MCF 10A (cell line): Measurements from ENCODE around the gene HINT3. TPM values are rescaled to one million over a fixed set of nuclear protein-coding genes. Genes with fewer than 3 reads are reported as not detected.

Experiments used
- BruUV-seq: library from RNA; stranded (reverse); fragments of 400-500 nt; replicated peaks from 2 replicates; lab custom pipeline; 2021; lab: Mats Ljungman, UMichigan
- CTCF ChIA-PET: fragments of 300-600 bp; sonication (Branson Sonifier 250); formaldehyde crosslinking; extraction: SDS; loops from one replicate; lab custom pipeline; 2021; ENCODE audit warnings: antibody characterized with exemption, inconsistent platforms; lab: Yijun Ruan, JAX
- POLR2A ChIA-PET: fragments of 300-600, 350-650 bp; sonication (Branson Sonifier 250); formaldehyde crosslinking; extraction: SDS; loops from one replicate; lab custom pipeline; 2020; ENCODE audit warnings: antibody characterized with exemption, inconsistent platforms; lab: Yijun Ruan, JAX
- DNase-seq: peaks from one replicate; pipeline ENCODE4 v3.0.0-alpha.2; 2018; ENCODE audit not compliant: unreplicated experiment
- H3K27ac Mint-ChIP-seq: one replicate; pipeline ENCODE4 v1.8.0; 2022; ENCODE audit warnings: mild to moderate bottlenecking, low read depth, mixed read lengths; ENCODE audit not compliant: unreplicated experiment
- H3K27me3 Mint-ChIP-seq: one replicate; pipeline ENCODE4 v1.8.0; 2022; ENCODE audit warnings: mixed read lengths; ENCODE audit not compliant: insufficient read depth, unreplicated experiment
- H3K36me3 Mint-ChIP-seq: one replicate; pipeline ENCODE4 v1.8.0; 2022; ENCODE audit warnings: mild to moderate bottlenecking, moderate library complexity, mixed read lengths; ENCODE audit not compliant: insufficient read depth, unreplicated experiment
- H3K4me1 Mint-ChIP-seq: one replicate; pipeline ENCODE4 v1.8.0; 2022; ENCODE audit warnings: mixed read lengths; ENCODE audit not compliant: insufficient read depth, unreplicated experiment
- H3K4me3 Mint-ChIP-seq: one replicate; pipeline ENCODE4 v1.8.0; 2022; ENCODE audit warnings: mild to moderate bottlenecking, moderate library complexity, mixed read lengths; ENCODE audit not compliant: unreplicated experiment
- H3K9me3 Mint-ChIP-seq: one replicate; pipeline ENCODE4 v1.8.0; 2022; ENCODE audit warnings: mixed read lengths; ENCODE audit not compliant: unreplicated experiment
- CTCF ChIP-seq: fragments of 200-600 bp; IDR thresholded peaks from one replicate; pipeline ENCODE4 v1.8.0; 2022; ENCODE audit warnings: antibody characterized with exemption, mild to moderate bottlenecking; ENCODE audit not compliant: unreplicated experiment
- intact Hi-C: fragments of 100-400 bp; cut with micrococcal nuclease; formaldehyde crosslinking; loops from 2 replicates; pipeline ENCODE4 v1.14.1; 2022
- total RNA-seq: library from RNA; stranded (reverse); gene quantifications from 2 replicates; pipeline ENCODE4 v1.2.3, GENCODE V29; 2022

HINT3 gene
- total RNA-seq, 1 experiment from 2014 or later, result 17.9 TPM

- DNase-seq, result peak; percentile 85
- H3K27ac Mint-ChIP-seq, result no peak overlapping the region
- H3K27me3 Mint-ChIP-seq, result no peaks in the 10 kb centered on the region
- no TSS peak for BruUV-seq
- ChIA-PET CTCF (interaction anchor here (0.6 to 4.0 kb wide), 32 partner anchors 8 to 1613 kb away, joined by 3 to 38 read pairs (median 4); partner anchors contain the start of genes NCOA7 and TRMT11), POLR2A (interaction anchor here (0.7 to 5.3 kb wide), 8 partner anchors 9 to 1247 kb away, joined by 3 to 34 read pairs (median 4); partner anchors contain the start of genes HINT3 and TRMT11)
- no peaks in the 10 kb centered on the region for H3K9me3 Mint-ChIP-seq
- H3K4me3 Mint-ChIP-seq, result peak overlapping the region; percentile 47
- H3K4me1 Mint-ChIP-seq, result peaks cover 20% of the 10 kb centered on the region
- TF ChIP-seq CTCF, result peak; percentile 82
- H3K36me3 Mint-ChIP-seq, result peaks cover 51% of the 10 kb centered on the region
- intact Hi-C loops, result loop anchor here (1.0 to 2.0 kb wide), 4 partner anchors 175 to 1125 kb away; no protein-coding TSS in a partner anchor
These were observed 39.5 kb downstream of the HINT3 start for GRCh38 chr6:125995972-125996580.

GRCh38 chr6:126002755-126003679 is 46.4 kb downstream of the HINT3 start:
- H3K27me3 Mint-ChIP-seq, result no peaks in the 10 kb centered on the region
- H3K9me3 Mint-ChIP-seq, result no peaks in the 10 kb centered on the region
- no TSS peak for BruUV-seq
- H3K4me1 Mint-ChIP-seq, result no peaks in the 10 kb centered on the region
- H3K36me3 Mint-ChIP-seq, result peaks cover 64% of the 10 kb centered on the region
- no peak overlapping the region for H3K4me3 Mint-ChIP-seq
- TF ChIP-seq CTCF, result no peak
- intact Hi-C loops, result no loop called here
- ChIA-PET CTCF (interaction anchor here (0.6 to 5.0 kb wide), 5 partner anchors 8 to 1337 kb away, joined by 3 to 38 read pairs (median 3); no protein-coding TSS in a partner anchor), POLR2A (no interaction called here)
- no peak overlapping the region for H3K27ac Mint-ChIP-seq
- DNase-seq, result no peak

- no peak for TF ChIP-seq CTCF
- no TSS peak for BruUV-seq
- no peak for DNase-seq
- POLR2A ChIA-PET, result interaction anchor here (0.7 kb wide), 1 partner anchor 8 kb away, joined by 3 read pairs; no protein-coding TSS in a partner anchor
- intact Hi-C loops, result no loop called here
- CTCF ChIA-PET, result no interaction called here
- no peak overlapping the region for H3K27ac Mint-ChIP-seq
- no peaks in the 10 kb centered on the region for H3K27me3 Mint-ChIP-seq
- H3K36me3 Mint-ChIP-seq, result peaks cover 41% of the 10 kb centered on the region
- H3K4me3 Mint-ChIP-seq, result no peak overlapping the region
- no peaks in the 10 kb centered on the region for H3K4me1 Mint-ChIP-seq
- no peaks in the 10 kb centered on the region for H3K9me3 Mint-ChIP-seq
These were observed 51.2 kb downstream of the HINT3 start for GRCh38 chr6:126007800-126008199.

GRCh38 chr6:126010040-126010439 is 53.5 kb downstream of the HINT3 start:
- Mint-ChIP-seq H3K4me1 (no peaks in the 10 kb centered on the region), H3K36me3 (peaks cover 40% of the 10 kb centered on the region), H3K4me3 (no peak overlapping the region), H3K27ac (peak overlapping the region; percentile 57), H3K9me3 (no peaks in the 10 kb centered on the region), H3K27me3 (no peaks in the 10 kb centered on the region)
- POLR2A ChIA-PET, result no interaction called here
- TF ChIP-seq CTCF, result no peak
- DNase-seq, result no peak
- CTCF ChIA-PET, result interaction anchor here (0.5 to 4.5 kb wide), 3 partner anchors 15 to 570 kb away, joined by 3 to 25 read pairs (median 3); no protein-coding TSS in a partner anchor
- BruUV-seq, result no TSS peak
- intact Hi-C loops, result no loop called here
